ENCODE measurements around the gene DCT.

GRCh38 chr13:94513026-94513425 lies 33.5 kb upstream of the DCT start:
- TF ChIP-seq SP1 (IDR thresholded peaks at IDR 0.05) (no peak), PKNOX1 (IDR thresholded peaks at IDR 0.05) (no peak), ELF4 (IDR thresholded peaks at IDR 0.05) (no peak), FOXM1 (IDR thresholded peaks at IDR 0.05; ENCODE audit: borderline replicate concordance) (no peak), LEF1 (IDR thresholded peaks at IDR 0.05; ENCODE audit: borderline replicate concordance) (no peak), L3MBTL2 (conservative IDR thresholded peaks at IDR 0.05) (no peak), FOXA1 (IDR thresholded peaks at IDR 0.05) (no peak)
